HG02610 (cell line): ENCODE data around the gene SLC16A5.

Experiments
- ATAC-seq: cut with Tn5 transposase; IDR thresholded peaks from one replicate; pipeline ENCODE4 v1.9.1; 2021; ENCODE audit warnings: mild to moderate bottlenecking, moderate library complexity; ENCODE audit not compliant: unreplicated experiment

The SLC16A5 gene

DNA sequence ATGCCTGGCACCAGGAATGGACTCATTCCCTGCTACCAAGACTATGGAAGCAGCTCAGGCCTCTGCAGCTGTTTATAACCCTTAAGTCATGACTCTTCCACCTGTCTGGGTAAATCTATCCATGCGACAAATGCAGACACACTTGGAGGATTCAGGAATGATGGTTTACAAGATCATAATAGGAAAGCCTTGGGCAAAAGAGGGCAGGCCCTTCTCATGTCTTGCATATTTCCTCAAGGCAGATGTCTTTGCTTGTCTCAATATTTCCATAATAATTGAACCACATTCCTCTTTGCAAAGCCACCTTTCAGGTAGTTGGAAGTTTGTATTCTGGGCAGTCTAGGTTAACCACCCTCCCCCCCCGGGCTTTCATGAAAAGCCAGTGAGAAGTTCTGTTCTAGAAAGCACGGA lies 67.4 kb downstream of the SLC16A5 start:
- ATAC-seq = no peak
